HG03108 (cell line): ENCODE data around the gene C14orf119.

Experiments used
- ATAC-seq: cut with Tn5 transposase; IDR thresholded peaks from one replicate; pipeline ENCODE4 v1.9.1; 2021; ENCODE audit warnings: moderate library complexity; ENCODE audit not compliant: unreplicated experiment

The C14orf119 gene

DNA sequence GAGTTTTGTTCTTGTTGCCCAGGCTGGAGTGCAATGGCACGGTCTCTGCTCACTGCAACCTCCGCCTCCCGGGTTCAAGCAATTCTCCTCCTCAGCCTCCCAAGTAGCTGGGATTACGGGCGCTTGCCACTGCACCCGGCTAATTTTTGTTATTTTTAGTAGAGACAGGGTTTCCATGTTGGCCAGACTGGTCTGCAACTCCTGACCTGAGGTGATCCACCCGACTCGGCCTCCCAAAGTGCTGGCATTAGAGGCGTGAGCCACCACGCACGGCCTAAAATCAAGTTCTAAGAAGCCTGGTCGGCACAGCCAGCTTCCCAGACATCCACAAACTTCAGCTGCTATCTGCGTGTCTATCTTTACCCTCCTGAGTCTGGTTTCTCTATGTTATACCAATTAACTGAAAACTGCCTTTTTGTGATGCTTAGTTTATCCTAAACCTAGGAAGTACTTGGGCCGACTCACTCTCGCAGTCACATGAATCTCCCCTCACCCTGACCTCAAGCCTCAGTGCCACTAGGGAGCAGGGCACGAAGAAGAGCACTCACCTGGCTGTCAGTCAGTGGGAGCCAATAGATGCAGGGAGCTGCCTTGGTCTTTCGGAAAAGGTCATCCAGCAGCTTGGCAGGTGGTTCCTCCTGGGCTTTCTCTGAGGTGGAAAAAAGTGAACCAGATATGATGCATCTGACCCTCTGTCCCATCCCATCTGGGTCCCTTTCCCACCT, 34.6 kb upstream of the C14orf119 start:
- ATAC-seq = no peak

DNA sequence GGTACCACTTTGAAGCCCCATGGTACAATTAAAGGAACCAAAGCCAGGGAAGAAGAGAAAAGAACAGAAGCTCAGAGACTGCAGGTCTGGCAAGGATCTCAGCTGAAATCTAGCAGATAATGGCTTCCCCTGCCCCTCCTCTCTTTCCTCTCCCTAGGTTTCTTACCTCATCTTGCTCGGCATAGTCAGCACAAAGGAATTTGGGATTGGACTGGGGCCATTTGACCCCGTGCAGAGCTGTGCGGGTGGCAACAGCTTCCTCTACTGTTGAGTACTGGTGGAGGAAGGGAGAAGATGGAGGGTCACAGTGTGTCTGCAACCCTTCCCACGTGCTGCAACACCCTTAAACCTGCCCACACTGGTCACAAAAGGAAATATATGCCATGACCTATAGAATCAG, 33.3 kb upstream of the C14orf119 start:
- no peak for ATAC-seq

DNA sequence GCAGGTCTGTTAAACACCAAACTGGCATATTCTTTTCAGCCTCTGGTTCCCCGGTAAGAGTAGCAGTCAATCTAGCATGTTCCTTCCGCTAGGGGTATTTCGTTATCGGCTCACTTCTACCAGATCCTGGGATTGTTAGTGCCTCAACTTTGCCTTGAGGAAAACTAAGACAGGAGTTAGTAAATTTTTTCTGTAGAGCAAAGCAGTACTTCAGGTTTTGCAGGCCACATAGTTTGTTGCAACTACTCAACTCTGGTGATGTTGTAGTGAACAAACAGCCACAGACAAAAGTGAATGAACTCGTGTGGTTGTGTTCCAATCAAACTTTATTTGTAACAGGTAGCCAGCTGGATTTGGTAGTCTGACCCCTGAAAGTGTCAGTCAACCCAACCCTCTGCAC, 31.7 kb upstream of the C14orf119 start:
- no peak for ATAC-seq

DNA sequence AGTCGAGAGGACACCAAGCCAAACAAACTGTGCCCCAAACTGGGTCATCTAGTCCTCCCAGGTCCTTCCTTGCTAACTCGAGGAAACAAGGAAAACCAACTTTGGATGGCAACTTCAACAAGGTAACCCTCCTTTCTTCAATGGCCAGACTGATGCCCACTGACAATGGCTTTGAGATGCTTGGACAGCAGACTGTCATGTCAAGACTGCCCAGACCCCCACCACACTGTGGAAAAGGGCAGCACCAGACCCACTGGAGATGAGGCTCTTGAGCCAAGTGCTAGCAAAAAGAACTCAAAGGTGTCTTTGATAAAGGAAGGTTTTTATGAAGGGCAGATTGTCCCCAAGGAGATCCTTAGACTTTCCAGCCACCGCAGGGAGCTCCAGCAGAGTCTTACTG, 28.9 kb upstream of the C14orf119 start:
- ATAC-seq = no peak

DNA sequence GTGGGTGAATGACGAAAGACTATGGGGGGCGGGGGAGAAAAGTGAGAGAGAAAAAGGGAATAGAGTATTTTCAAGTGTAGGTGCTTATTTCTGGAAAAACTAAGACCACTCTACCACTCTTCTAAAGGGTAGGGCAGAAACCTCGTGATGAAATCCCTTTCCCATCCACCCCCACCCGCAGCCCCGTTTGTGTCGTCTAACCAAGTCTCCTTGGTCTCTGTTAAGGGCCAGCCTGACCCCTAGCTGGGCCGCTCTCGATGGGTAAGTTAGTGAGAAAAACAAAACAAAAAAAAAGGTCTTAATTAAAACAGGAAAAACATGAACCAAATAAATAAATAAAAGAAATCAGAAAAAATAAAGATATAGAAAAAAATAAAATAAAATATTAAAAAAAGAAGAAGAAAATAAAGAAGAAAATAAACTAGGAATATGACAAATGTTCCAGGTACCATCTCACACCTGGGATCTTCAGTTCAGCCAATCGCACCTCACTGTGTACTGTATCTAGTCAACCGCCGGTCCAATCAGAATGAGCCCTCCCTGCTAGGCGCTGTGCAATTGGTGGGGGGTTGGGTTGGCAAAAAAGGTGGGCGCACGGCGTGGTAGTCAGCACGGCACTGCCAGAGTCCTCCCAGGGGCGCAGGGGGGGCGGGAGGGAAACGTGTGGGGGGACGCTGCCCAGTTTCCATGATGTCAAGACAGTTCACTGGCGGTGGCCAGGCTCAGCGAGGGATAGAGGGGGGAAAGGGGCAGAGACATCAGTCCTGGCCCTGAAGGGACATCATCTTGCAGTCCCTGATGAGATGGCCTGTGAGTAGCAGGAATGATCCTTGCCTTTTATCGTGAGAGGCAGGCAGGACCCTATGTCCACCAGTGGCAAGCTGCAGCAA, 28.2 kb upstream of the C14orf119 start:
- no peak for ATAC-seq

DNA sequence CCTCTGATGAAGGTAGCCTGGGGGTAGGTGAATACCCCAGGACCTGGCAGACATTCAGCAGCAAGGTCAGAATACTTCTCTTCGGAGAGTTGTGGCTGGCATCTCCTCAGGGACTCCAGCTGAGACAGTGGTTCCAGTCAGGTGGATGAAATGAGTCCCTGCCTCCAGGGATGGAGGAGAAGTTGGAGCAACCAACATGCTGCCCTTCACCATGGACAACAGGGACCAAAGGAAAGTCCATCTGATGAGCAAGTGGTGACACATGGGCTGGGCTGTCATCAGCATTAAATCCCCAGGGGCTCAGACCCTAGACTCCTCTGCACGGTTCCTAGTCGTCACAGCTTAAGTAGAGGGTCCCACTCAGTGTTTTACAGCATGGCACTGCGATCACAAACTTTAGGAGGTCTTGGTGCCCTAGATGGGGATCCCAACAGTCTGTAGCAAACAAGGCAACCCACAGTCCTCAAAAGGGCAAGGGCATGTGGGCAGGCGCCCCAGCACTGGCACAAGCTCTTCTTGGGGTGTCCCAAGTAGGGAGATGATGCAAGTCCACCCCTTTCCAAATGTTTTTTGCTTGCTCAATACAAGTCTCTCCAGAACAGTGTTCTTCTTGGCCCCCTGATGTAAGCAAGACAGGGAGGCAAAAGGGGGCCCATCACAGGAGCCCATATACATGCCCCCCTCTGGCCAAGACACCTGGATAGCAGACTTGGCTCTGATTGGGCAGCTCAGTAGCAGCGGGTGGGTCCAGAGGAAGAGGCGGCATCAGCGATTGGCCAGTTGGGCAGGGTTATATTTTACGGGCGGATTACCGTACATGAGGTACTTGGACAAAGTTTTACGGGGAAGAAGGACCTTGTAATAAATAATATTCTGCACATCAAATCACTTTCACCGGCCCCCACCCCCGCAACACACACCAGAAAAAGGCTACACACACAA, 27.2 kb upstream of the C14orf119 start:
- no peak for ATAC-seq

DNA sequence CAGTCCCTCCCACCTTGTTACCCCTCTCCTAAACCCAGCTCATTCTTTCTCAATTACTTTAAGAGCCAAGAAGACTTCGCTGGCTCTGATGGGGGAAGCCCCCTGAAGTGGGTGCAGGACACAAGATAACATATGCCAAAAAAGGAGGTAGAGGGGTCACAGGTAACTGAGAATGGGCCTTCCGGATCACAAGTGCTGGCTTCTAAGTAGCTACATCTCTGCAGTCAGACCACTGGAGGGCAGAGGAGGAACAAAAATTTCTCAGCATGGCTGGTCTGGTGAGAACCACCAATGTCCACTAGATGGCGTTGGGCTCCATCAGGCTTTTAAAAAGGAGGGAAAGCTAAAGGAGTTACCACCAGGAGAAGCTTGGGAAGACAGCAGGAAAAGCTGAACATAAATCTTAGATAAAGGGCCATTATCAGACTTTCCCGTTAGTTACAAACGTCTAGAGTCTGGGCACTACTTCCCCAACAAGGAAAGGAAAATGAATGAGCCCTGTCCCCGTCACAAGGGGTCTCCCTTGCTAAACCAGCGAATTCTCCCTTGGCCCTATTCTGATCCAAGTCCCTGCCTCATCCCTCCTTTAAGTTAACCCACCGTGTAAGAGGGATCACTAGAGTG, 26.4 kb upstream of the C14orf119 start:
- peak; percentile 60 for ATAC-seq

DNA sequence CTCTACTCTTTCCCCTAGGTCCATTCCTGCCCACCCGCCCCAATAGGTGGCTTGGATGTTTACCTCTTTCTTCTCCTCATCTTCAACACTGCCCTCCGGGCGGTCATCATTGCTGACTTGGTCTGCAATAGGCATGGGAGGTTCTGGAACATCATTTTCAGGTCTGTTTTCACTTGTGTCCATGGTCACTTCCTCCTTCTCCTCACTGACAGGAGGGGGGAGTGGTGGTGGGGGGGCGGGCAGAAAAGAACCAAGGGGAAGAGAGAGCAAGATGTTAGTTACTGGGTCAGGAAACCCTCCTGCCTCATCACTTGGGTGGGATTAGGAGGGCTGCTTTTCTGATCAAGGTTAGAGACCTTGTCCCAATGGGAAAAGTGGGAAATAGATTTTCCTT, 25.9 kb upstream of the C14orf119 start:
- no peak for ATAC-seq

DNA sequence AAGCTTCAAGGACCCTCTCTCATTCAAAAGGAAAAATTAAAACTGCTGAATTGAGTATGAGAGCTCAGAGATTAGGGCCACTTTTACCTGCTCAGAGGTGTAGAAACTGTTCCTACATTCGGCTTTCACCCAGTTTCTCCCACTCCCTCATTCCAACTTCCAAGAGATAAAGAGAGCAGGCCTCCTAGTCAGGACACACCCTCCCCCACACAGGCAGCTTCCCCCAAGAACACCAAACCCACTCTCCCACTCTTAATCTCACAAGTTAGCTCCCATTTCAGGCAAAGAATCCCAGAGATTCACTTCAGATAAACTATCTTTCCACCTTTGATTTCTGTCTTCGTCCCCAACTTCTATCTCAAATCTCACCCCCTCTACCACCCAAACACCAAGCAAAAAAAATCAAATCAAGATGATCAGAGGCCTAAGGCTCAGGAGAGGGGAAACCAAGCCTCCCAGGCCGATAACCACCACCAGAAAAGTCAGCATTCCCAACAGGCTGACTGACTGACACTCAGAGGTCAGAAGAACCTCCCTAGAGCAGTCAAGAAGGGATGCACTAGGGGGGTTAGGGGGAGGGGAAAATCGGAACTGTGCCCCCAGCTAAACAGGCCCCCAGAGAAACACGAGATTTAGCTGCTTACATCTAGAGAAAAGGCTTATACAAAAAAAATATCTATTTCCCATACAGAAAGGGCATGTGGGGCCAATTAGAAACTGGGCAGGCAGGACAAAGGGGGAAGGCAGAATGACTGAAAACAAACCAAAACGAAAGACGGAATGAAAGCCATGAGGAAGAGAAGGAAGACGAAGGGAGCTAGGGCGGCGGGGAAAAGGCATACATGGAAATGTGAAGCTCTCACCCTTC, 24.8 kb upstream of the C14orf119 start:
- ATAC-seq = no peak

DNA sequence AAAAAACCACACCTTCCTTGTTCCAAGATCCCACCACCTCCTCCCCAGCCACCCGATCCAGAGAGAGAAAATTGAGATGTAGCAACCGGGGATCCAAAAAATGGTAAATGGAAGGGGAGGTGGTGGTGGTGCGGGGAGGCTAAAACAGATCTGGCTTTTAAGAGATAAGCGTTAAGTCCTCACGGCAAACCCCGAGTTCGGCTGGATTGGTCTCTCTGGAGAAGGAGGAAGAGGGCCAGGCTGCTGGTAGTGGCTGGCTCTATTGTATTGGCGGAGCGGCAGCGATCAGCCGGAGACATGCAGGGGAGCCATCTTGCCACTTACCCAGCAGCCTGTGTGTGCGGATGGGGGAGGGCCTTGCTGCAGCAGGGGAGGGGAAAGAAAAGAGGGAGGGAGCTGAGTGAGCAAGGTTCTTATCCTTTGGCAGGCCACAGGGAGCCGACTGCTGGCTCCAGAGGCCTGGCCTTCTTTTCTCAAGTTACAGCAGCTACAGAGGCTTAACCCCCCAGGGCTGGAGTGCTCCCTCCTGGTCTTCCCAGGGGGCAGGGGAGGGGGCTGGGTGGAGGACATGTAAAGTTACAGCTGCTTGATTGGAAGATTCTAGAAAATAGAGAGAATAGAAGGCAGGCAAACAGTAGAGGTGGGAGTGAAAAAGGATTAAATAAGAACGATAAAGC, 23.9 kb upstream of the C14orf119 start:
- ATAC-seq = peak; percentile 85

DNA sequence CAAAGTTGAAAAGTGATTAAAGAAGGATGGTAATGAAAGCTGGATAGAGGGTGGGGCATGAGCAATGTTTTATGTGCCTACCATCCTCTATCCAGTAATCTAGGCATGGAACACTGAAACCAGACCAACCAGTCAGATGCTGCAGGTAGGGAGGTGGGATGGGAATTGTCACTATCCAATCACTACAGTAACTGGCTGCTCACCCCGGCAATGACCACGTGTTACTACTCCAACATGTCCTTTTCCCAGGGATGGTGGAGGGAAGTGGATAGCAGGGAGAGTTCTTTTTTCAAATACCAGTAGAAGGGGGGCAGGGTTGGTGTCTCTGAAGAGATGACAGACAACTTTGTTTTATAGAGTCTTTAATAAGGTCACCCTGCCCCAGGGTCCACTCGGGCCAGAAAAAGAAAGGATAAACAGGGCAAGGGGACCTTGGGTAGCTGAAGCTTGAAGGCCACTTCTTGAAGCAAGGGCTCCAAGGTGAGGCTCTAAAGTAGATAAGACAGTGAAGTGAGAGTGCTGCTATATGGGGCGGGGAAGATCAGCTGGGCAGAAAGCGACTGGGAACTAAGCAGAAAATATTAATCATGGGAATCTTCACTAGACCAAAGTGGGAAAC, 23.3 kb upstream of the C14orf119 start:
- ATAC-seq = no peak

DNA sequence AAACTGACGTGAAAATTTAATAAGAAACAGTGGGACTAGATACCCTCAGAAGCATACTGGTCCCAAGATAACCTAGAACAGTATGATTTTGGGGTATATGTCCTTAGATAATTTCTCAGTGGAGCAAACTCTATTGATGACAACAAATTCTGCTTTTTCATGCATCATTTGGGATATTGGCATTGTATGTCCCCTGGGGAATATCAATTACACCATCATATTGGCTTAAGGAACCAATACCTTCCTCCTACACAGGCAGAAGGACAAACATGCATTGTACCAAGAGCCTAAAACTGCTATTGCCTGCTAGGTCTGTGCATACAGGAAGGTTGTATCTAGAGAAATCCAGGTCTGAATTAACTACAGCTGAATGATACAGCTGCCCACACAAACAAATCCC, 20.4 kb upstream of the C14orf119 start:
- ATAC-seq = no peak

DNA sequence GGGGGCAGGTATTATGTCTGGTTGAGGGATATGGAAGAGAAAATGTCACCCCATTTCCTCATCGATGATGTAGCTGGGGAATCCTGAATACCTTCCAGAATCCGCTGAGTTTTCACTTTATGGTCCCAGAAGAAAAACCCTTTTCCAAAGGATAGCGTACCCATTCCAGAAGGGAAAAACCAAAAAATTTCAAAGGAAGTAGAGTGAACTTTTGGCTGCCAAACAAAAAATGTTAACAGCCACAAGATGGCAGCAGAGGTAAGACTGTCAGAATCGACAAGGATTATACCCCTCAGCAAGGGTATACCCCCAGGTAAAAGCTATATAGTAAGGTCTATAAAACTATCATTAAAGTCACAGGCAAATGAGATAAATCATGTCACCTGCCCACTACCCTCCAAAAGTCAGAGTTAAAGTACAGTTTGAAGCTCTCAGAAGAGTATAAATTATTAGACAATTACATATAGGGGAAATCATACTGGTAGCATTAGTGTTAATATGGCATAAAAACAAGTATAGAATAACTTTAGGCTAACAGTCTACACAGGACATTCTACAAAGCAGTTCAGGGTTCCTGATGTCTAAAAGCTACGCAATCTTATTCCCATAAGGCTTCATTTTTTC, 18.4 kb upstream of the C14orf119 start:
- ATAC-seq = no peak

DNA sequence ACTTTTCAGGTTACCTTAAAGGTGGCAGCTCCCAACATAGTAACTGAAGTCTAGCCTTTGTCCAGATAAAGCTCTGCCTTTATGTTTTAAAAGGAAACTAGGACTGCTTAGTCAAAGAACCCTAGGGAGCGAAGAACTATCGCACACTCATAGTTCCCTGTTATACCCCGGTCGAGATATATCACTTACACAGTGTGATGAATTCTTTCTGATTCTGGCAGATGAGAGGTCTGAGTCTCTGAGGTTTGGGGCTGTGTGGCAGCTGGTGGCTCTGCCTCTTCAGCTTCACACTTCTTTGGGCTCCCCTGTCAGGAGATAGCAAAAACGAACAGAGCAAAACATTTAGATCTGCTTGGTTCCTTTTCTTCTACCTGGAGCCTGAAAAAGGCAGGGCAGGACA, 17.3 kb upstream of the C14orf119 start:
- no peak for ATAC-seq

DNA sequence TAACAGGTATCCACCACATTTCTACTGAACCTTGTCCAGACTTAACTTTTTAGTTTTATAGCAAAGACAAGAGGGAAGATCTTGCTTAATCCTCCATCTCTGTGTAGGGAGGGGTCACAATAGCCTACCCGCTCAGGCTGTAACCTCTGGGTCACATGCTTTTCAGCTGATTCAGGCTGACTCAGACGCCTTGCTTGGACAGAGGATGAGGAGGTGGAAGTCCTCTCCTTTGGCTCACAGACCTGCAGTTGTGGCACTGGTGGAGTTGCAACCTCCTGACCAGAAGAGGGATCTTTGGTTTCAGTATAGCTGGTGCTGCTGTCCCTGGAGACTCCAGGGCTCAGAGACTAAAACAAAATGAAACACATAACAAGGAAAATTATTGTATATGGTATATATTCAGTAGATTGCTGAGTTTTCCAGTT, 16.6 kb upstream of the C14orf119 start:
- no peak for ATAC-seq

DNA sequence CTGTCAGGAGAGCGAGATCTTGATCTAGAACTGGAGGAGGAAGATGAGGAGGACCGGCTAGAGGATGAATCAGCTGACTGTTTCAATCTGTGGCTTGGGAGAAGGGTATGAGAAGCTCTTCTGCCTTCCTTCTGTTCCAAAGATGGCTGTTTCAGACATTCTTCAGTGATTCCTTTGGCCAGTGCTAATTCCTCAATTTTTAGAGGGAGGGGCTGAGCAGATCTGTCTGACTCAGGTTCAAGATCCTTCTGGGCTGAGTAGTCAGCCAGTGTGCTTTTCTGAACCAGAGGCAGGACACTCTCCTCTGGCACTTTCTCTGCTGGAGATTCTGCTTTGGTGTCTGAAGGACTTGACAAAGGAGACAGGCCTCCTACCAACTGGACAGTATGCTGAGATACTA, 15.6 kb upstream of the C14orf119 start:
- ATAC-seq = no peak

DNA sequence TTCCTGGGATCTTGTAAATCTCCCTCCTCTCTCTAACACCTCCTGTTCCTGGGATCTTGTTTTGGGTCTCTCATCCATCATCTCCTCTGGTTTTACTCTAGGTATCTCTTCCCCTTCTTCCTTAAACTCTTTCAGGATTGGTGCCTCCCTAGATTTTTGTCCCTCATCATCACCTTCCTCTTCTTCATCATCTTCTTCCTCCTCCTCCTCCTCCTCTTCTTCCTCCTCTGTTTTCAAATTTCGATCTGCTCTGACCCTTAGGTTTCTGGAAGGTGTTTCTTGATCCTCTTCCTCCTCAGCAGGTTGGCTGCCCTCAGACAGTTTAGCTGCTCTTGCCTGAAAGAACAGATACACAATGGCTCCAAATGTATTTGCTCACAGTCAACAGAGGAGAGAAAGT, 14.8 kb upstream of the C14orf119 start:
- no peak for ATAC-seq

DNA sequence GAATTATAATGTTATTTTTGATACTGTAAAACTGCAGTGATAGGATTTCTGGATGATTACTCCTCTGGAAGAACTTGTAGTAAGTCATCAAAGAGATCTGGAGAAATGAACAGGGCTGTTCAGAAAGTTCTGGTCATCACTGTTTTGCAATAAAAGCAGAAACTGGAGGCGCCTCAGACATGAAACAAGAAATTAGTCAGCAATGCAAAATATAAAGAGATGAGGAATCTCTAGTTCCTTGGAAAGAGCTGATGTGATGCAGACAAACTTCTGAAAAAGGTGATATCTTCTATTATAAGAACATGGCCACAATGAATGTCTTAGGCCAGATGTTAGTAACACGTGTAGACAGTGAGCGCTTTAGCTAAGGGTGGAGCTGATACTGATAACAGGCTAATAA, 9.8 kb upstream of the C14orf119 start:
- ATAC-seq = no peak
